ENCODE data around the gene SERPINA4.

Gene SERPINA4, protein sequence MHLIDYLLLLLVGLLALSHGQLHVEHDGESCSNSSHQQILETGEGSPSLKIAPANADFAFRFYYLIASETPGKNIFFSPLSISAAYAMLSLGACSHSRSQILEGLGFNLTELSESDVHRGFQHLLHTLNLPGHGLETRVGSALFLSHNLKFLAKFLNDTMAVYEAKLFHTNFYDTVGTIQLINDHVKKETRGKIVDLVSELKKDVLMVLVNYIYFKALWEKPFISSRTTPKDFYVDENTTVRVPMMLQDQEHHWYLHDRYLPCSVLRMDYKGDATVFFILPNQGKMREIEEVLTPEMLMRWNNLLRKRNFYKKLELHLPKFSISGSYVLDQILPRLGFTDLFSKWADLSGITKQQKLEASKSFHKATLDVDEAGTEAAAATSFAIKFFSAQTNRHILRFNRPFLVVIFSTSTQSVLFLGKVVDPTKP

DNA sequence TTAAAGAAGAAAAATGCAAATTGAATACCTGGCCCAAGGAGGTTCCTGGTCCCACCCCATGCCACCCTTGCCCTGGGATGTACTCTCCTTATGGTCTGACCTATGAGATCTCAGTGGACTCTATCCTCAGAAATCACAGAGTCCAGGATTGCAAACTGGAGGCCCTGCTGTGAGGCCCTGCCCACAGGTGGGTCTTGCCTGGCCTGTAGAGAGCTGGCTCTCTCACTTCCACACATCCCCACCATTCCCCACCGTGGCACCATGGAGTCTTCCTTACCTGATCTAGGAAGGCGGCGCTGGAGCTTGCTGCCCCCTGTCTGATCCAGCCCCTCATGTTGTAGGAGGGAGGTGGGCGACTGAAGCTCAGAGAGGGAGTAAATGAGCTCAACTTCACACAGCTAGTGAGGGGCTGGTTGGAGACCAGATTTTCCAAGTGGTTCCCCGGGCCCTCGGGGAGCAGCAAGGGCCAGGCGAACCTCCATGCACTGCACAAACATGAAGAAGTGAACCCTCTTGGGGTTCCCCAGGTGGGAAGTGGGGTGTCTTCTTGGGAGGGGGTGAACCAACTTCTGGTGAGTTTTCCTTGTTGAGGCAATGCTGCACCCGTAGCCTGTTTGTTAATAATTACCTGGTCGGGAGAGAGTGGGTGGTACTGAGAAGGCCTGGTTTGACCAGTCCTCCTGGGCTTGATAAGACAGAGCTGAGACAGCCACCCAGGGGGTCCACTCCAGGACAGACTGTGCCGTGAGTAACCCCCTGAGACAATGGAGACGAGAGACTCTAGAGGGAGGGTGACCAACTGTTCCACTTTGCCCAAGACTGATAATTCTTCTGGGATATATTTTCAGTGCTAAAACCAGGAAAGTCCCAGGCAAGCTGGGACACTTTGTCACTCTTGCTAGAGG lies at the start of gene SERPINA4:
Gene SERPINA4 (plus strand): TSS at position 692 of the 905 bp plus-strand sequence. CDS start 2,041 bp downstream, outside the sequence.
- DNase-seq (ENCODE audit: low spot score): no peak

GRCh38 chr14:94514351-94514750 lies 46.9 kb upstream of the SERPINA4 start:
- no peak for DNase-seq (ENCODE audit: low spot score)

- no peak for DNase-seq (ENCODE audit: low spot score)
Observed at GRCh38 chr14:94515426-94515825, 45.8 kb upstream of the SERPINA4 start.

DNA sequence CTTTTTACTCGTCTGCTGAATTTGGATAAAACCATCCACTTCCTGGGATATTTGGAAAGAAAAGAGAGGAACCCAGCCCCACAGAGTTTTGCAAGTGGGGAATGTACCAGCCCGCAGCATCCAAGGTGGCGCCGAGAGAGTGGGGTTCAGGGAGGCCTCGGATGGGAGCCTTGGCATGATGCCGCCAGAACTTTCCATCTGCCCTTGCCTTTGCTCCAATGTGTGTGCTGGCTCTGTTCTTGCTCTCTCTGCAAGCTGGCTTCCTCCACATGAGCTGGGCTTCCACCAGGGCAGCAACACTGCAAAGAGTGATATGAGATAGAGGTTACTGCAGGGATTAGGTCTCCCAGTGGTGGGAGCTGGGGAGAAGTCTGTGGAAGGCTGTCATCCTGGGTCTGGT lies 45.4 kb upstream of the SERPINA4 start:
- no peak for DNase-seq (ENCODE audit: low spot score)

DNA sequence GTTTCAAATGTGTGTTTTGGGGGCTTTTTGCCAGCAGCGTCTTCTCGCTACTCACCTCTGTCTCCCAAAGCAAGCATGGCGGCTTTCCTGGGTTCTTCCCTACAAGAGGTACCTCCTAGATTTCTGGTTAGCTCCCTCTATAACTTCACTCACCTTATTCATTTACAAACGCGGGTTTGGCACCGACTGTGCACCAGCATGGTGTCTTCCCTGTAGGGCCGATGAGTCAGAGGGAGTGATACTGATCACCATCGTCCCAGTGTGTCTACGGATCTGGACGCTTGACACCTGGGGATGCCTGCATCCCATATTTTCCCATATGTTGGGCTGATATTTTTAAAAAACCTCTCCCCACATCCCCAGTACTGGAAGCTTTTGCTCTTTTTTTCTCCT lies 44.0 kb upstream of the SERPINA4 start:
- no peak for DNase-seq (ENCODE audit: low spot score)

- no peak for DNase-seq (ENCODE audit: low spot score)
Observed at GRCh38 chr14:94517641-94518257, 43.5 kb upstream of the SERPINA4 start.

DNA sequence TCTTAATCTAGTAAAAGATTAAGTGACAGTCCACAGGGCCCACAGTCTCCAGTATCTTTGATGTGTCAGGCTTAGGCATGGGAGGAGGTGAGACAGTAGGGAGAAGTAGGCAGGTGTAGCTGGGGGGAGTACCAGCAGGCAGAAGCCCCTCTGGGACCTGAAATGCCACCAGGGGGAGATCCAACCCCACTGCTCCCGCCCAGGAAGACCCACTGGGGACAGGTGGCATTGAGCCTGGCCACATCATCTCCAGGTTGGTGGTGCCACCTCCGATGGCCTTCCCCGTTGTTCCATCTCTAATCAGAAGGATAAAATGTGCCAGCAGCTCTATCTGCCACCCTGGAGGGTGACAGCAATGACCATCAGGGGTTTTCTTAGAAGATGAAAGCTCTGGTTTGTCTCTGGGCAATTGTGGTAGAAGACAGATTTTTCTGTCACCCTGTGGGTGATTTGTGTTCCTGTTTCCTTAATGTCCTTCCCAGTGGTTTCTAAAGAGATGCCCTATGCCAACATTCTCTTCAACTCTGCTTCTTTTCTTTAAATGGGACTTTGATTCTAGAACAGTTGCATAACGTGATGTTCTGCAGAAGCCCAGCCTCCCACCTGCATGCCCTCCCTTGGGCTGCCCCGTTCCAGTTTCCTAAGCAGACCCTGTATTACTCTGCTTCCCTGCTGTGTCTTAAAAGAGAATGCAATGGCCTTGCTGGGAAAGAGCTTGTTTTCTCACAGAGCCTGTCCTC lies 39.7 kb upstream of the SERPINA4 start:
- no peak for DNase-seq (ENCODE audit: low spot score)

DNA sequence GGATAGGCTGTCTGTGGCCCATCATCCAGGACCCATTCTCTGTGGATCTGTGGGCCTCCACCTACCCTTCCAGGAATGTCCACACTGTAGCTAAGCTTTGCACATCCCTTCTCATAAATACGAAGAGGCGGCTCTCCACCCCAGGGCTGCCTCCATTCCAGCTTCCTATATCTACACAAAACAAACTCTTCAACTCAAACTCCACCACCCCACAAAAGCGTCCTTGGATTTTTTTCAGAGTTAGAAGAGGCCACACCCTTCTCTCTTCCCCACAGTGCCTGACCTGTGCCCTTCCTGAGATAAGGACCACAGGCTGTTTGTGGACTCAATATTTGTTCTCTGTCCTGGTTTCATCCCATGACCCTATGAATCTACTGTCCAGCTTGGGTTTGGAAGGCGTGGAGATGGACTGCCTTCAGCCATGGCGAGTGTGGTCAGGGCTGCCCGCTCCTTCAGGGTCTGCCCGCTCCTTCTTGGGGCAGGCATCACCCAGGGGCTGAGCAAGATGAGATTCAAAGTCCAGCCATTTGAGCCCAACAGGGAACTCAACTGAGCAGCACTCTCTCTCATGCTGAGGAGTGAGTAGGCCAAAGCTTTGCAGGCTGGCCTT lies 39.0 kb upstream of the SERPINA4 start:
- no peak for DNase-seq (ENCODE audit: low spot score)

DNA sequence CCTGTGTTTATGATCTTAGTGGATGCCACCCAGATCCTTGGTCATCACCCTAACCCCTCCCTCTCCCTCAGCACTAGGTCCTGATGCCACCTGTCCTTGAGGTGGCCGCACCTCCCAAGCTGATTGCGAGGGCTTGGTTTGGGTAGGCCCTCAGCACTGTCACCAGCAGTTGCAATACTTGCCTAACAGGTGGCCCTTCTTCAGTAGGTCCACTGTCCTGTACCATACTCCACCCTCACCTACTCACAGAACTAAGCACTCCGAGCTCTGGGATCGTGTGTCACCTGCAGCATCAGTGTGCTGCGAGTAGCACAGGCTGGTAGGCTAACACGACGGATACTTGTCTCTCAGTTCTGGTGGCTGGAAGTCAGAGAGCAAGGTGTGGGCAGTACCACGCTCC lies 38.0 kb upstream of the SERPINA4 start:
- DNase-seq (ENCODE audit: low spot score): no peak

- no peak for DNase-seq (ENCODE audit: low spot score)
Observed at GRCh38 chr14:94524093-94524492, 37.1 kb upstream of the SERPINA4 start.

DNA sequence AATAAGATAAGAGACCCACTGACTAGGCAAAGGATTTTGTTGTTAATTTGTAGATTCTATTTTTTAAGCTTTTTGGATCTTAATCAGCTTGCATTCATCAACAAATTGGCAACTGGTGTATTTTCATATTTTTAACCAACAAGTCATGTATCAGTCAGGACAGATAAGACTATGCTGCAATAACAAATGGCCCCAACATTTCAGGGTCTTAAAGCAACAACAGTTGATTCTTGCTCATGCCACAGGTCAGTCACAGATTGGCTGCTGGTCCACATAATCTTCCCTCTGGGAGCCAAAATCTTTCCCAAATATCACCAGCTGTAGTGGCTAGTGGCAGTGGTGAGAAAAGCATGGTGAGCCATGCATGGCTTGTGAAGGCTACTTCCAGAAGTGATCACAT lies 30.1 kb upstream of the SERPINA4 start:
- no peak for DNase-seq (ENCODE audit: low spot score)

GRCh38 chr14:94532447-94532846 lies 28.8 kb upstream of the SERPINA4 start:
- DNase-seq (ENCODE audit: low spot score): no peak

DNA sequence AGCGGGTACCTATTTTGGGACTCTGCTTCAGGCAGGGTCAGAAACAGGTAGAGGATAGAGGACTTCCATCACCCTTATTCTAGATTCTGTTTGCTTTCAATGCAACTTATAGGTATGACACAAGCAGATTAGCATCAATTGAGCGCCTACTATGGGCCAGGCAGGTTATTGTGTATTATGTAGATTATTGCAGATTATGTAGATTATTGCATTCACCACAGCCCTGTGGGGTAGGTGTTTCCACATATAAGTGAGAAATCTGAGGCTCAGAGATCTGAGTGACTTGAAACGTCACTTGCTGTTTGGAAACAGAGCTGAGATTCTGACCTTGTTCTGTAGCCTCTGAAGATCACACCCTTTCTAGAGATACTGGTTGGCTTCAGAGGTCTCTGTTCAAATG lies 25.7 kb upstream of the SERPINA4 start:
- no peak for DNase-seq (ENCODE audit: low spot score)

GRCh38 chr14:94536836-94537235 lies 24.4 kb upstream of the SERPINA4 start:
- DNase-seq (ENCODE audit: low spot score): no peak

DNA sequence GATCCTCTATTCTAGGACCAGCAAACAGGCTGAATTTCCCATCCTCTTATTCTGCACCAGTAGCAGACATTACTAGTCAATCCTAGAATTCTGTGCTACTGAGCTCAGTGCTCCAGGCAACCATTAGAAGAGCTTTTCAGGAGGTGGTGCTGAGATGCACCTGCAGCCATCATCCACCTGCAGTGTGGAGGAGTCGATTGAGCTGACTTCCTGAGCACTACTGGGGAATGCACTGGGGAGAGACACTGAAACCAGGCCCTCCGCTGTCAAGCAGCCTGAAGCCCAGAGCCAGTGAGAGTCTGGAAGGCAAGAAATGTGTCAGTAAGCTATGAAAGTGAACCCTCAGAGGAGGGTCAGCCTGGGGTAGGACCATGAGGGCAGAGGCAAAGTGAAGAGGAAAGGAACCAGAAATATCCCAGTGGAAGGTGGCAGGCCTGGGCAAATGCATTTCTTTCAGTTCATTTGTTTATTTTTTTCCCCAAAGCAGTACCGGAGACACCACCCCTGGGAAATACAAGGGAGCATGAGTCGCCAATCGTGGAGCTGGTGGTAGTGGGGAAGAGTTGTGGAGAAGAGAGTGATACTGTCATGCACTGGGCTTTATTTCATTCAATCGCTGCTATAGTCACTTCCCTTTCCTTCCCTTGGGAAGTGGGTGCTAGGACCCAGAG lies 23.0 kb upstream of the SERPINA4 start:
- no peak for DNase-seq (ENCODE audit: low spot score)

DNA sequence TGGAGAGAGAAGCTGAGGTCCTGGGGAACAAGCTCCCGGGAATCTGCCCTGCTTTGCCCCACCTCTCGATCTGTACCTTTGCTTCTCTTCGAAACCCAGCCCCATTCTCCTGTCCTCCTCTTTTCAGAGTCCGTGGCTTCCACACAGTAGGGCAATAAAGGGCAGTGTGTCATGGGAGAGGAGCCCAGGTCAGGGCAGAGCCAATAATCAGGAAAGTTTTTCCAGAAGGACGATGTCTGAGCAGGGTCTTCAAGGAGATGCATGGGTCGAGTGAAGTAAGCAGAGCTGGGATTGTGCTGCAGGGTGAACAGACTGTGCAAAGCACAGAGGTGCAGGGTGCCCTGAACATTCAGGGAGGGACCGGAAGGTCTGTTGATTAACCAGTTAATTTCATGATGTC lies 22.1 kb upstream of the SERPINA4 start:
- no peak for DNase-seq (ENCODE audit: low spot score)

GRCh38 chr14:94540031-94540794 lies 21.0 kb upstream of the SERPINA4 start:
- DNase-seq (ENCODE audit: low spot score): no peak

GRCh38 chr14:94541234-94541975 lies 19.8 kb upstream of the SERPINA4 start:
- DNase-seq (ENCODE audit: low spot score): no peak

DNA sequence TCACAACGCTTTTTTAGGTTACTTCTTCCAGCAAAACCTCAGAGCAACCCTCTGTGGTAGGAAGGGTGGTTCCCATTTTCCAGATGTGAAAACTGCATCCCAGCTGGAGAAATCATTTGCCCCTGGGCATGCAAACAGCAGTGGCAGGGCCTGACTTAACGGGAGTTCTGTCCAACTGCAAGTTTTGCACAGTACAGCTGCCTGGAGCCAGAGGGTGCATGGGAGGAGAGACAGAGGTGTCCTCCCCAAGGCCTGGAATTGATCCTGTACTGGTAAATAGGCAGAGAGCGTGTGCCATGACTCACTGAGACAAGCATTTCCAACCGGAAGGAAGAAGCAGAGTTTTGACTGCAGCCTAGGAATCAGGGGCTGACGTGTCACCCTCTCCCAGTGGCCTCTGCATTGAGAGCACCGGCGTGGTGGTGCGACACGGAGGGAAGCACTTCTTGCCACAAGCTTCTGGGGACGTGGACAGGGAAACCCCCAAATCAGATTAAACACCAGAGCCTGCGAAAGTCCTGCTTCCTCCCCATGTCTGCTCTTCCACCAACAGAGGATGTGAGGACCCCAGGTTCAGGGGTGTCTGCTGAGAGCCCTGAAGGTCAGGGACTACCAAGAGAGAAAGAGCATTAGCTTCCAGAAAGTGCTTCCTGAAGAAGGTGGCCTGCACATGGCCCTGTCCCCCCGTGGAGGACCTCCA lies 19.0 kb upstream of the SERPINA4 start:
- DNase-seq (ENCODE audit: low spot score): no peak

Measured in putamen (tissue), 1 donor.